HCT116 (cell line): ENCODE data around the gene DRD5. TPM values are rescaled to one million over a fixed set of nuclear protein-coding genes. Genes with fewer than 3 reads are reported as not detected.

ENCODE experiments used
- ATAC-seq: fragments of 200-7000 bp; cut with Tn5 transposase; 2 replicates; pipeline ENCODE4 v1.9.1; 2020; ENCODE audit warnings: mild to moderate bottlenecking, moderate library complexity
- BruUV-seq: library from RNA; stranded (reverse); fragments of 400-500 nt; replicated peaks from 2 replicates; lab custom pipeline; 2021; lab: Mats Ljungman, UMichigan
- CTCF ChIA-PET: fragments of 300-600 bp; sonication (Branson Sonifier 250); formaldehyde crosslinking; loops from one replicate; lab custom pipeline; 2021; ENCODE audit warnings: antibody characterized with exemption; lab: Charles Lee
- POLR2A ChIA-PET: fragments of 300-600, 350-600 bp; sonication (Branson Sonifier 250); formaldehyde crosslinking; loops from one replicate; lab custom pipeline; 2021; ENCODE audit warnings: antibody characterized with exemption; lab: Charles Lee
- RAD21 ChIA-PET, 2 experiments: fragments of 300-600 bp; sonication (Branson Sonifier 250); formaldehyde crosslinking; loops; one replicate each; lab custom pipeline; 2023; ENCODE audit warnings: low total read pairs in 2 of 2; ENCODE audit not compliant: uncharacterized antibody in 2 of 2, unreplicated experiment in 2 of 2, low non-redundant PET in 1 of 2; lab: Charles Lee
- DNase-seq: peaks from one replicate; pipeline ENCODE4 v3.0.0-alpha.2; 2010; ENCODE audit warnings: low read depth, low spot score
- H2AFZ ChIP-seq: fragments of 200-600 bp; shearing (Covaris generic), sonication (generic); 2 replicates; pipeline ENCODE4 v1.6.1; 2017; ENCODE audit warnings: low read depth, mixed run types, mixed read lengths, antibody characterized with exemption, low read length; ENCODE audit not compliant: poor library complexity, severe bottlenecking
- H3K27ac ChIP-seq: 2 replicates; pipeline ENCODE4 v1.5.1; 2012; ENCODE audit warnings: low read depth, low read length
- H3K27me3 ChIP-seq: fragments of 200-600 bp; sonication (generic); 2 replicates; pipeline ENCODE4 v1.6.1; 2016; ENCODE audit warnings: mixed run types, low read length, mixed read lengths; ENCODE audit not compliant: insufficient read depth
- H3K36me3 ChIP-seq, 2 experiments: fragments of 200-500 bp in 1 of 2; fragments of 200-600 bp in 1 of 2; sonication (Bioruptor generic) in 1 of 2; sonication (generic) in 1 of 2; 2 replicates each; pipeline versions ENCODE4 v1.5.1 to v1.6.1; 2014 to 2016; ENCODE audit warnings: low read length in 2 of 2, inconsistent platforms in 1 of 2, mixed read lengths in 1 of 2, mixed run types in 1 of 2; ENCODE audit not compliant: insufficient read depth in 2 of 2, control insufficient read depth in 1 of 2
- H3K4me1 ChIP-seq, 2 experiments: fragments of 200-600 bp in 1 of 2; sonication (generic) in 1 of 2; 2 replicates each; pipeline versions ENCODE4 v1.5.1 to v1.6.1; 2012 to 2017; ENCODE audit warnings: low read length in 2 of 2, inconsistent platforms in 1 of 2, mild to moderate bottlenecking in 1 of 2, mixed read lengths in 1 of 2, mixed run types in 1 of 2, moderate library complexity in 1 of 2; ENCODE audit not compliant: insufficient read depth in 2 of 2, control insufficient read depth in 1 of 2
- H3K4me2 ChIP-seq: fragments of 200-600 bp; sonication (generic); 2 replicates; pipeline ENCODE4 v1.6.1; 2017; ENCODE audit warnings: mixed run types, low read length, mixed read lengths
- H3K4me3 ChIP-seq, 2 experiments: fragments of 200-600 bp in 1 of 2; sonication (generic) in 1 of 2; replicated peaks in 1 of 2; 2 replicates each; pipeline ENCODE4 v1.5.1; 2011 to 2016; ENCODE audit warnings: low read length in 2 of 2, control low read depth in 1 of 2, low read depth in 1 of 2, mild to moderate bottlenecking in 1 of 2, mixed read lengths in 1 of 2, mixed run types in 1 of 2
- H3K79me2 ChIP-seq: fragments of 200-600 bp; sonication (generic); 2 replicates; pipeline ENCODE4 v1.6.1; 2017; ENCODE audit warnings: mild to moderate bottlenecking, mixed run types, low read length, moderate library complexity, mixed read lengths; ENCODE audit not compliant: insufficient read depth
- H3K9ac ChIP-seq: fragments of 200-600 bp; sonication (generic); 2 replicates; pipeline ENCODE4 v1.6.1; 2016; ENCODE audit warnings: low read length, mixed read lengths
- H3K9me2 ChIP-seq: fragments of 200-600 bp; sonication (generic), shearing (Covaris generic); 2 replicates; pipeline ENCODE4 v1.6.1; 2017; ENCODE audit warnings: mixed run types, mild to moderate bottlenecking, moderate library complexity; ENCODE audit not compliant: insufficient read depth
- H3K9me3 ChIP-seq, 2 experiments: fragments of 200-500 bp in 1 of 2; fragments of 200-600 bp in 1 of 2; sonication (Bioruptor generic) in 1 of 2; sonication (generic) in 1 of 2; 2 replicates each; pipeline ENCODE4 v1.6.1; 2014 to 2017; ENCODE audit warnings: low read length in 2 of 2, mixed read lengths in 2 of 2, inconsistent platforms in 1 of 2, low read depth in 1 of 2, mild to moderate bottlenecking in 1 of 2, mixed run types in 1 of 2, moderate library complexity in 1 of 2; ENCODE audit not compliant: control insufficient read depth in 1 of 2, insufficient read depth in 1 of 2
- H4K20me1 ChIP-seq: fragments of 200-600 bp; sonication (generic), shearing (Covaris generic); 2 replicates; pipeline ENCODE4 v1.6.1; 2017; ENCODE audit warnings: mixed run types, mild to moderate bottlenecking, moderate library complexity; ENCODE audit not compliant: insufficient read depth
- CBX3 ChIP-seq: IDR thresholded peaks from 2 replicates; pipeline ENCODE4 v1.6.1; 2012; ENCODE audit warnings: low read depth
- CEBPB ChIP-seq: IDR thresholded peaks from 2 replicates; pipeline ENCODE4 v1.6.1; 2012; ENCODE audit warnings: low read depth
- EGR1 ChIP-seq: IDR thresholded peaks from 2 replicates; pipeline ENCODE4 v1.6.1; 2012; ENCODE audit warnings: low read depth
- ELF1 ChIP-seq: IDR thresholded peaks from 2 replicates; pipeline ENCODE4 v1.6.1; 2012; ENCODE audit warnings: low read depth, borderline replicate concordance
- EZH2 ChIP-seq: fragments of 200-600 bp; sonication (generic); IDR thresholded peaks from 2 replicates; pipeline ENCODE4 v1.6.1; 2017; ENCODE audit warnings: antibody characterized with exemption, mixed run types
- EZH2phosphoT487 ChIP-seq: fragments of 200-600 bp; IDR thresholded peaks from 2 replicates; pipeline ENCODE4 v1.6.1; 2018; ENCODE audit warnings: antibody characterized with exemption, borderline replicate concordance
- FOSL1 ChIP-seq: IDR thresholded peaks from 2 replicates; pipeline ENCODE4 v1.6.1; 2012; ENCODE audit warnings: low read depth
- JUND ChIP-seq: IDR thresholded peaks from 2 replicates; pipeline ENCODE4 v1.6.1; 2012
- POLR2A ChIP-seq: IDR thresholded peaks from 2 replicates; pipeline ENCODE4 v1.7.0; 2011; ENCODE audit warnings: borderline replicate concordance; ENCODE audit not compliant: insufficient read depth, insufficient read length; ENCODE audit errors: extremely low read depth
- RAD21 ChIP-seq: IDR thresholded peaks from 2 replicates; pipeline ENCODE4 v1.6.1; 2012; ENCODE audit warnings: low read depth, mild to moderate bottlenecking
- SIN3A ChIP-seq: IDR thresholded peaks from 2 replicates; pipeline ENCODE4 v1.6.1; 2012; ENCODE audit warnings: low read depth
- SP1 ChIP-seq: IDR thresholded peaks from 2 replicates; pipeline ENCODE4 v1.6.1; 2012; ENCODE audit warnings: low read depth
- SRF ChIP-seq: IDR thresholded peaks from 2 replicates; pipeline ENCODE4 v1.6.1; 2012; ENCODE audit warnings: low read depth
- YY1 ChIP-seq: IDR thresholded peaks from 2 replicates; pipeline ENCODE4 v1.6.1; 2011; ENCODE audit warnings: low read length, low read depth, moderate library complexity, mild to moderate bottlenecking; ENCODE audit not compliant: insufficient replicate concordance; ENCODE audit errors: extremely low read depth
- ZNF274 ChIP-seq: fragments of 200-500 bp; sonication (Bioruptor generic); IDR thresholded peaks from 2 replicates; pipeline ENCODE4 v1.6.1; 2014; ENCODE audit warnings: mild to moderate bottlenecking, low read depth, low read length, inconsistent platforms
- intact Hi-C: fragments of 100-400 bp; cut with micrococcal nuclease; formaldehyde crosslinking; loops from 2 replicates; pipeline ENCODE4 v1.10.0; 2022
- total RNA-seq: library from RNA; stranded (reverse); gene quantifications from one replicate; pipeline ENCODE4 v1.2.1, GENCODE V29; 2021; ENCODE audit not compliant: unreplicated experiment
- TF ChIP-seq, protein P1 (sequence below): IDR thresholded peaks from 2 replicates; pipeline ENCODE4 v1.6.1; 2012
- TF ChIP-seq, protein P2 (sequence below): IDR thresholded peaks from 2 replicates; pipeline ENCODE4 v1.6.1; 2012
- TF ChIP-seq, protein P3 (sequence below): IDR thresholded peaks from 2 replicates; pipeline ENCODE4 v1.6.1; 2011; ENCODE audit warnings: mild to moderate bottlenecking, low read length, moderate library complexity; ENCODE audit not compliant: insufficient replicate concordance; ENCODE audit errors: extremely low read depth

DRD5 gene
- total RNA-seq, 1 experiment from 2014 or later, result not detected

DNA sequence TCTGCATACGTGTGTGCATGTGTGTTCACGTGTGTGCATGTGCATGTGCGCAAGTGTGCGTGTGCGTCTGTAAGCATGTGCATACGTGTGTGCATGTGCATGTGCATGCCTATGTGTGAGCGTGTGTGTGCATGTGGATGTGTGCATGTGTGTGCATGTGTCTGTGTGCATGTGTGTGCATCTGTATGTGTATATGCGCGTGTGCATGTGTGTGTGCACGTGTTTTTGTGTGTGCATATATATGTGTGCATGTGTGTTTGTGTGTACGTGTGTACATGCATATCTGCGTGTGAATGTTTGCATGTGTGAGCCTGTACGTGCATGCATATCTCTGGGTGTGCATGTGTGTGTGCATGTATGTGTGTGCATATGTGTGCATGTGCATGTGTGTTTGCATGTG, 35.7 kb upstream of the DRD5 start:
- Histone ChIP-seq H3K79me2 (no peaks in the 10 kb centered on the region), H3K9me2 (no peaks in the 10 kb centered on the region), H3K9me3 (no peaks in the 10 kb centered on the region), H2AFZ (no peak overlapping the region), H3K4me2 (no peak overlapping the region), H3K27me3 (0 out of 2 replicates have a peak, but pooled peaks cover 3% of the 10 kb centered on the region), H3K27ac (no peak overlapping the region), H4K20me1 (no peaks in the 10 kb centered on the region), H3K4me1 (no peaks in the 10 kb centered on the region), H3K9ac (no peak overlapping the region), H3K4me3 (no peak overlapping the region), H3K36me3 (no peaks in the 10 kb centered on the region)
- BruUV-seq, result no TSS peak
- ChIA-PET CTCF (no interaction called here), POLR2A (no interaction called here), RAD21 (no interaction called here)
- no peak for ATAC-seq
- DNase-seq, result no peak
- intact Hi-C loops, result no loop called here
- TF ChIP-seq RAD21 (no peak), EGR1 (no peak), CBX3 (no peak), EZH2phosphoT487 (no peak), SIN3A (no peak), SRF (no peak), YY1 (no peak), POLR2A (no peak), JUND (no peak), ELF1 (no peak), ZNF274 (no peak), SP1 (no peak), EZH2 (no peak), CEBPB (no peak), FOSL1 (no peak)
- TF ChIP-seq, protein P1, sequence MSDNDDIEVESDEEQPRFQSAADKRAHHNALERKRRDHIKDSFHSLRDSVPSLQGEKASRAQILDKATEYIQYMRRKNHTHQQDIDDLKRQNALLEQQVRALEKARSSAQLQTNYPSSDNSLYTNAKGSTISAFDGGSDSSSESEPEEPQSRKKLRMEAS, result no peak
- TF ChIP-seq, protein P2, sequence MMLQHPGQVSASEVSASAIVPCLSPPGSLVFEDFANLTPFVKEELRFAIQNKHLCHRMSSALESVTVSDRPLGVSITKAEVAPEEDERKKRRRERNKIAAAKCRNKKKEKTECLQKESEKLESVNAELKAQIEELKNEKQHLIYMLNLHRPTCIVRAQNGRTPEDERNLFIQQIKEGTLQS, result no peak
- TF ChIP-seq, protein P3, sequence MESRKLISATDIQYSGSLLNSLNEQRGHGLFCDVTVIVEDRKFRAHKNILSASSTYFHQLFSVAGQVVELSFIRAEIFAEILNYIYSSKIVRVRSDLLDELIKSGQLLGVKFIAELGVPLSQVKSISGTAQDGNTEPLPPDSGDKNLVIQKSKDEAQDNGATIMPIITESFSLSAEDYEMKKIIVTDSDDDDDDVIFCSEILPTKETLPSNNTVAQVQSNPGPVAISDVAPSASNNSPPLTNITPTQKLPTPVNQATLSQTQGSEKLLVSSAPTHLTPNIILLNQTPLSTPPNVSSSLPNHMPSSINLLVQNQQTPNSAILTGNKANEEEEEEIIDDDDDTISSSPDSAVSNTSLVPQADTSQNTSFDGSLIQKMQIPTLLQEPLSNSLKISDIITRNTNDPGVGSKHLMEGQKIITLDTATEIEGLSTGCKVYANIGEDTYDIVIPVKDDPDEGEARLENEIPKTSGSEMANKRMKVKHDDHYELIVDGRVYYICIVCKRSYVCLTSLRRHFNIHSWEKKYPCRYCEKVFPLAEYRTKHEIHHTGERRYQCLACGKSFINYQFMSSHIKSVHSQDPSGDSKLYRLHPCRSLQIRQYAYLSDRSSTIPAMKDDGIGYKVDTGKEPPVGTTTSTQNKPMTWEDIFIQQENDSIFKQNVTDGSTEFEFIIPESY, result no peak
